IMR-90 (cell line): ENCODE measurements around the gene ZNF791. TPM values are rescaled to one million over a fixed set of nuclear protein-coding genes. Genes with fewer than 3 reads are reported as not detected.

Experiments
- ATAC-seq: fragments of 200-7000 bp; cut with Tn5 transposase; 2 replicates; pipeline ENCODE4 v1.9.1; 2020; ENCODE audit warnings: low read depth, mild to moderate bottlenecking, moderate library complexity
- BruUV-seq: library from RNA; stranded (reverse); fragments of 400-500 nt; replicated peaks from 2 replicates; lab custom pipeline; 2021; lab: Mats Ljungman, UMichigan
- CTCF ChIA-PET: fragments of 300-600 bp; formaldehyde crosslinking; extraction: SDS; loops from one replicate; lab custom pipeline; 2021; ENCODE audit warnings: antibody characterized with exemption; lab: Yijun Ruan, JAX
- POLR2A ChIA-PET: fragments of 300-600 bp; sonication (Branson Sonifier 250); formaldehyde crosslinking; loops from one replicate; lab custom pipeline; 2022; ENCODE audit warnings: antibody characterized with exemption; ENCODE audit not compliant: unreplicated experiment; lab: Charles Lee
- DNase-seq: peaks from one replicate; pipeline ENCODE4 v3.0.0; 2013
- H2AFZ ChIP-seq: replicated peaks from 2 replicates; pipeline ENCODE3; 2013; ENCODE audit warnings: low read length, mild to moderate bottlenecking; ENCODE audit not compliant: poor library complexity
- H2AK5ac ChIP-seq: 2 replicates; pipeline ENCODE4 v1.6.1; 2013; ENCODE audit warnings: low read depth, low read length, inconsistent platforms
- H2AK9ac ChIP-seq: replicated peaks from 2 replicates; pipeline ENCODE3; 2013; ENCODE audit warnings: mild to moderate bottlenecking, low read depth, low read length, moderate library complexity; ENCODE audit not compliant: poor library complexity
- H2BK120ac ChIP-seq: 2 replicates; pipeline ENCODE4 v1.6.1; 2013; ENCODE audit warnings: low read depth, low read length, inconsistent platforms
- H2BK15ac ChIP-seq: 3 replicates; pipeline ENCODE4 v1.6.1; 2013; ENCODE audit warnings: low read depth, low read length, inconsistent platforms
- H2BK20ac ChIP-seq: 2 replicates; pipeline ENCODE4 v1.6.1; 2013; ENCODE audit warnings: low read depth, mild to moderate bottlenecking, inconsistent platforms, low read length, moderate library complexity
- H2BK5ac ChIP-seq: 2 replicates; pipeline ENCODE4 v1.6.1; 2013; ENCODE audit warnings: mild to moderate bottlenecking, low read depth, low read length, inconsistent platforms; ENCODE audit not compliant: poor library complexity, severe bottlenecking
- H3K14ac ChIP-seq: replicated peaks from 2 replicates; pipeline ENCODE4 v1.6.1; 2013; ENCODE audit warnings: low read depth, low read length, inconsistent platforms
- H3K18ac ChIP-seq: 2 replicates; pipeline ENCODE4 v1.6.1; 2013; ENCODE audit warnings: low read depth, low read length, control low read depth
- H3K23ac ChIP-seq: 2 replicates; pipeline ENCODE4 v1.6.1; 2013; ENCODE audit warnings: low read depth, low read length, inconsistent platforms
- H3K27ac ChIP-seq: 2 replicates; pipeline ENCODE4 v1.5.1; 2013; ENCODE audit warnings: mild to moderate bottlenecking, control low read depth, low read length; ENCODE audit not compliant: insufficient read depth
- H3K27me3 ChIP-seq: 2 replicates; pipeline ENCODE4 v1.6.1; 2013; ENCODE audit warnings: low read length; ENCODE audit not compliant: control insufficient read depth, insufficient read depth
- H3K36me3 ChIP-seq: 2 replicates; pipeline ENCODE4 v1.6.1; 2013; ENCODE audit warnings: low read length, mixed read lengths; ENCODE audit not compliant: control insufficient read depth, insufficient read depth
- H3K4ac ChIP-seq: 2 replicates; pipeline ENCODE4 v1.6.1; 2013; ENCODE audit warnings: low read depth, low read length, inconsistent platforms
- H3K4me1 ChIP-seq: 2 replicates; pipeline ENCODE4 v1.6.1; 2013; ENCODE audit warnings: low read length, mixed read lengths; ENCODE audit not compliant: control insufficient read depth, insufficient read depth
- H3K4me2 ChIP-seq: 2 replicates; pipeline ENCODE4 v1.6.1; 2013; ENCODE audit warnings: low read depth, mild to moderate bottlenecking, control low read depth, low read length, moderate library complexity
- H3K4me3 ChIP-seq: 2 replicates; pipeline ENCODE4 v1.5.1; 2013; ENCODE audit warnings: low read depth, mild to moderate bottlenecking, control low read depth, low read length, moderate library complexity; ENCODE audit not compliant: insufficient read depth
- H3K56ac ChIP-seq: 2 replicates; pipeline ENCODE4 v1.6.1; 2013; ENCODE audit warnings: low read length, inconsistent platforms; ENCODE audit not compliant: insufficient read depth; ENCODE audit errors: extremely low read depth
- H3K79me1 ChIP-seq, 2 experiments: 2 replicates each; pipeline ENCODE4 v1.6.1; 2013; ENCODE audit warnings: low read length in 2 of 2, inconsistent platforms in 1 of 2, low read depth in 1 of 2
- H3K9ac ChIP-seq: 2 replicates; pipeline ENCODE4 v1.6.1; 2013; ENCODE audit warnings: low read depth, low read length, control low read depth
- H3K9me1 ChIP-seq: 2 replicates; pipeline ENCODE4 v1.6.1; 2013; ENCODE audit warnings: low read length, inconsistent platforms; ENCODE audit not compliant: insufficient read depth
- H3K9me3 ChIP-seq: 2 replicates; pipeline ENCODE4 v1.6.1; 2013; ENCODE audit warnings: low read length; ENCODE audit not compliant: control insufficient read depth, insufficient read depth
- H4K20me1 ChIP-seq: 2 replicates; pipeline ENCODE4 v1.6.1; 2013; ENCODE audit warnings: low read length, inconsistent platforms; ENCODE audit not compliant: insufficient read depth
- H4K5ac ChIP-seq: 2 replicates; pipeline ENCODE4 v1.6.1; 2013; ENCODE audit warnings: mild to moderate bottlenecking, low read depth, low read length, control low read depth
- H4K8ac ChIP-seq, 2 experiments: 2 replicates each; pipeline ENCODE4 v1.6.1; 2013; ENCODE audit warnings: low read depth in 2 of 2, low read length in 2 of 2, control low read depth in 1 of 2, inconsistent platforms in 1 of 2
- H4K91ac ChIP-seq: 2 replicates; pipeline ENCODE4 v1.6.1; 2013; ENCODE audit warnings: low read depth, low read length, inconsistent platforms; ENCODE audit not compliant: insufficient read depth
- BHLHE40 ChIP-seq: fragments of 150-350 bp; IDR thresholded peaks from 2 replicates; pipeline ENCODE4 v1.6.1; 2016; ENCODE audit warnings: mild to moderate bottlenecking, low read depth, low read length
- CTCF ChIP-seq: conservative IDR thresholded peaks from 2 replicates; pipeline ENCODE4 v1.5.1; 2012; ENCODE audit warnings: mild to moderate bottlenecking, low read depth, low read length, improper control_type of control experiment
- ELK1 ChIP-seq: fragments of 150-350 bp; IDR thresholded peaks from 2 replicates; pipeline ENCODE4 v1.6.1; 2016; ENCODE audit warnings: low read depth, mild to moderate bottlenecking, low read length, moderate library complexity, borderline replicate concordance
- MAZ ChIP-seq: IDR thresholded peaks from 2 replicates; pipeline ENCODE4 v1.6.1; 2012; ENCODE audit warnings: low read depth, mild to moderate bottlenecking, low read length, improper control_type of control experiment, moderate library complexity, borderline replicate concordance
- NFE2L2 ChIP-seq: fragments of 150-350 bp; IDR thresholded peaks from 2 replicates; pipeline ENCODE4 v1.6.1; 2016; ENCODE audit warnings: low read depth, mild to moderate bottlenecking, low read length
- RAD21 ChIP-seq: IDR thresholded peaks from 2 replicates; pipeline ENCODE4 v1.6.1; 2012; ENCODE audit warnings: low read length, improper control_type of control experiment
- RCOR1 ChIP-seq: IDR thresholded peaks from 2 replicates; pipeline ENCODE4 v1.6.1; 2012; ENCODE audit warnings: mild to moderate bottlenecking, low read length, improper control_type of control experiment; ENCODE audit not compliant: insufficient replicate concordance
- WGBS, 2 experiments: methylation state at CpG; one replicate each; pipeline versions ENCODE4 v1.1.5 to v1.1.7; 2013; ENCODE audit warnings: missing lambda C conversion rate in 2 of 2; ENCODE audit not compliant: insufficient read length in 1 of 2; ENCODE audit errors: extremely low coverage in 2 of 2; 5-methylcytosine and 5-hydroxymethylcytosine counted together
- dilution Hi-C: fragments of 300-500 bp; cut with HindIII; formaldehyde crosslinking; loops from one replicate; pipeline ENCODE4 v1.14.3; 2018; ENCODE audit warnings: low sequenced_read_pairs; ENCODE audit not compliant: unreplicated experiment
- in situ Hi-C: fragments of 300-500 bp; cut with MboI; formaldehyde crosslinking; loops from 3 replicates; pipeline ENCODE4 v1.14.3; 2019; ENCODE audit warnings: low sequenced_read_pairs, inconsistent platforms, mixed read lengths
- intact Hi-C: fragments of 100-400 bp; cut with micrococcal nuclease; formaldehyde crosslinking; loops from 2 replicates; pipeline ENCODE4 v1.10.0; 2022
- polyA plus RNA-seq, 3 experiments: library from polyadenylated mRNA; depleted of rRNA; stranded (reverse); fragments of >200 nt; gene quantifications; 2 replicates each; pipeline ENCODE4 v1.2.3, GENCODE V29; 2012; ENCODE audit warnings: low replicate concordance in 1 of 3
- total RNA-seq: library from RNA; depleted of rRNA; stranded (reverse); fragments of >200 nt; gene quantifications from 2 replicates; pipeline ENCODE4 v1.2.3, GENCODE V29; 2012

ZNF791 gene
- total and polyA plus RNA-seq, 2 of the 4 experiments (the other 2 are of a cell fraction): 7.1 to 15.8 TPM

- BruUV-seq: TSS peak; percentile 31
- POLR2A ChIA-PET: no interaction called here
- no peak overlapping the region for H2AFZ ChIP-seq
- H4K8ac ChIP-seq: no peak overlapping the region
- H3K14ac ChIP-seq: no peak overlapping the region
- H3K9me3 ChIP-seq: peaks cover 59% of the 10 kb centered on the region
- H3K9me1 ChIP-seq: no peaks in the 10 kb centered on the region
- no peak overlapping the region for H4K5ac ChIP-seq
- peak; percentile 17 for DNase-seq
- H3K56ac ChIP-seq: no peak overlapping the region
- CTCF ChIA-PET: no interaction called here
- H2AK5ac ChIP-seq: no peak overlapping the region
- H4K91ac ChIP-seq: no peak overlapping the region
- H2AK9ac ChIP-seq: no peak overlapping the region
- dilution Hi-C loops (no loop called here), in situ Hi-C loops (no loop called here), intact Hi-C loops (no loop called here)
- H4K20me1 ChIP-seq: peaks cover 2% of the 10 kb centered on the region; the same call in 1 of the 2 replicates
- no peak overlapping the region for H2BK5ac ChIP-seq
- H3K4me2 ChIP-seq: no peak overlapping the region
- H3K4ac ChIP-seq: no peak overlapping the region
- no peak overlapping the region for H2BK20ac ChIP-seq
- no peaks in the 10 kb centered on the region for H3K27me3 ChIP-seq
- H2BK15ac ChIP-seq: no peak overlapping the region
- no peak overlapping the region for H3K23ac ChIP-seq
- H3K79me1 ChIP-seq: peaks cover 6 to 12% of the 10 kb centered on the region in 2 experiments
- H2BK120ac ChIP-seq: no peak overlapping the region
- no peak overlapping the region for H3K18ac ChIP-seq
- WGBS, 2 experiments: no CpG with 5 or more reads among the region's 17 CpGs
- no peak for ATAC-seq
- no peak overlapping the region for H3K27ac ChIP-seq
- H3K4me3 ChIP-seq: no peak overlapping the region
- H3K36me3 ChIP-seq: peaks cover 71% of the 10 kb centered on the region
- no peaks in the 10 kb centered on the region for H3K4me1 ChIP-seq
- TF ChIP-seq MAZ: no peak
- no peak for TF ChIP-seq NFE2L2
- no peak for TF ChIP-seq CTCF
- no peak for TF ChIP-seq RAD21
- TF ChIP-seq RCOR1: no peak
- no peak for TF ChIP-seq BHLHE40
- no peak for TF ChIP-seq ELK1
- no peak overlapping the region for H3K9ac ChIP-seq
These were observed 17.6 kb downstream of the ZNF791 start for GRCh38 chr19:12628040-12629022.
